ENCODE data around the gene NUDT5. TPM values are rescaled to one million over a fixed set of nuclear protein-coding genes. Genes with fewer than 3 reads are reported as not detected.

Gene NUDT5
- polyA plus RNA-seq (2013, experiment 1 of 2), result 68.3 TPM
- polyA plus RNA-seq (2013, experiment 2 of 2), result 70.4 TPM

- H3K27ac ChIP-seq (ENCODE audit: low read length, poor library complexity, severe bottlenecking), result peak within 1 kb of the TSS; percentile 93
- H2AK5ac ChIP-seq (ENCODE audit: low read length, severe bottlenecking), result peak within 1 kb of the TSS; percentile 31
- H3K14ac ChIP-seq (ENCODE audit: low read length in 2 of 2), result no peak within 1 kb of the TSS
- peak within 1 kb of the TSS; percentile 19 to 80 for H3K4ac ChIP-seq (ENCODE audit: low read depth in 1 of 2, low read length in 2 of 2)
- DNase-seq, result peak; percentile 93
- H3K9ac ChIP-seq (ENCODE audit: low read length), result peak within 1 kb of the TSS; percentile 98
- peak within 1 kb of the TSS; percentile 62 to 96 for H3K18ac ChIP-seq (ENCODE audit: low read depth in 1 of 2, low read length in 2 of 2)
- H3K27me3 ChIP-seq (ENCODE audit: control insufficient read depth in 1 of 2, insufficient read depth in 1 of 2, low read length in 2 of 2), result no peaks in the 10 kb centered on the region
- peak within 1 kb of the TSS; percentile 57 for H2BK120ac ChIP-seq (ENCODE audit: low read depth, low read length)
- peaks cover 7% of the 10 kb centered on the region for H3K79me1 ChIP-seq (replicated peaks; ENCODE audit: low read length, poor library complexity, severe bottlenecking)
- peaks cover 9% of the 10 kb centered on the region for H3K4me1 ChIP-seq (ENCODE audit: control insufficient read depth, insufficient read depth, low read depth, low read length)
- peaks cover 5 to 28% of the 10 kb centered on the region in 2 experiments for H3K36me3 ChIP-seq (ENCODE audit: control insufficient read depth in 1 of 2, insufficient read depth in 2 of 2, low read depth in 1 of 2, low read length in 2 of 2)
- H2AFZ ChIP-seq (ENCODE audit: low read depth, low read length), result peak within 1 kb of the TSS; percentile 55
- 1% methylated on average over 62 of the region's 62 CpGs for WGBS
- H4K91ac ChIP-seq (ENCODE audit: low read length), result peak within 1 kb of the TSS; percentile 93
- peak within 1 kb of the TSS; percentile 70 for H2BK5ac ChIP-seq (ENCODE audit: low read depth, low read length, poor library complexity, severe bottlenecking)
- H3K9me3 ChIP-seq (ENCODE audit: control insufficient read depth, low read length), result no peaks in the 10 kb centered on the region
- H3K4me2 ChIP-seq (ENCODE audit: low read length, poor library complexity, severe bottlenecking), result peak within 1 kb of the TSS; percentile 85
- peak within 1 kb of the TSS; percentile 84 for H2BK15ac ChIP-seq (ENCODE audit: low read depth, poor library complexity, severe bottlenecking)
- peak within 1 kb of the TSS in 1 of 2 experiments; percentile 31 for H3K23ac ChIP-seq (ENCODE audit: low read length in 2 of 2)
- peak within 1 kb of the TSS; percentile 93 for H4K8ac ChIP-seq (ENCODE audit: low read length)
- peak within 1 kb of the TSS; percentile 11 to 56 for H2BK12ac ChIP-seq (ENCODE audit: low read length in 2 of 2)
- peak within 1 kb of the TSS; percentile 88 to 94 for H3K4me3 ChIP-seq (ENCODE audit: insufficient read depth in 1 of 2, low read depth in 1 of 2, low read length in 2 of 2)
Measured at GRCh38 chr10:12195603-12196506, at the start of gene NUDT5, which contains the start of gene CDC123. Gene NUDT5 (minus strand): TSS chr10:12195891. CDS start chr10:12186291, 9,600 bp downstream. Gene CDC123 (plus strand): TSS chr10:12196188. CDS start chr10:12196246, 58 bp downstream.

DNA sequence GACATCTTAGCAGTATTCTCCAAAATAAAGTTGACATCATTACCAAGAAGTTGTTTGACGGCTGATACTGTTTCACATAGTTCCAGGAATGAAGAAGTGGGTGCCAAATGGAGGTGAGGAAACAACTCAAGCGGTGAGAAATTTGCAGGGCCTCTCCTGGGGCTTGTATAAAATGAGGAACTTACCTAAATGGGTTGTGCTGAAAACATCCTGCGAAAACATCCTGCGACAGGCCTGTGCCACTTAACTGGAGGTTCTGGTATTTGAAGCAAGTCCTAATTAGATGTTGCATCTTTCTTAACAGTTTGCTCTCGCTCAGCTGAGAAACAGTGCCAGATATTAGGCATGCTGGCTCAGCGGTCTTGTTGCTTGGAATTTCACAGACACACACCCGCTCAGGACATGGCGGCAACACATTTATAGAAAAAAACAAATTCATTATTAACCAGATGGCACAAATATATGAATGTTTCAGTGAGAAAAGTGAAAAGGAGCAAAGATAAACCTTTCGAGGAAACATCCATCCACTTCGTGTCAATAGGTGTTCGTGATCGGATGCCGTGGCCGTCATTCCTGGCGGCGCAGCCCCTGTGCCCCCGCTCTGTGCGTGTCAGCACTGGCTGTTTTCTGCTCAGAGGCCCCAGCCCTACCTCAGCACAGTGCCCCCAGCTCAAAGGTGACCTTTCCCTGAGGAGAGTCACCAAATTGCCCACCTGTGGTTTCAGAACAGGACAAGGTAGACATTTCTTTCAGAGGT is 48.4 kb upstream of the NUDT5 start:
- Histone ChIP-seq H3K27ac (ENCODE audit: low read length, poor library complexity, severe bottlenecking) (no peak overlapping the region), H4K8ac (ENCODE audit: low read length) (no peak overlapping the region), H2AFZ (ENCODE audit: low read depth, low read length) (no peak overlapping the region), H3K23ac (ENCODE audit: low read length in 2 of 2) (no peak overlapping the region), H4K91ac (ENCODE audit: low read length) (no peak overlapping the region), H3K14ac (ENCODE audit: low read length in 2 of 2) (no peak overlapping the region), H3K36me3 (ENCODE audit: control insufficient read depth in 1 of 2, insufficient read depth in 2 of 2, low read depth in 1 of 2, low read length in 2 of 2) (peaks cover 64 to 72% of the 10 kb centered on the region in 2 experiments), H3K4me1 (ENCODE audit: control insufficient read depth, insufficient read depth, low read depth, low read length) (no peaks in the 10 kb centered on the region), H3K18ac (ENCODE audit: low read depth in 1 of 2, low read length in 2 of 2) (no peak overlapping the region), H2BK12ac (ENCODE audit: low read length in 2 of 2) (no peak overlapping the region), H2BK120ac (ENCODE audit: low read depth, low read length) (no peak overlapping the region), H2BK15ac (ENCODE audit: low read depth, poor library complexity, severe bottlenecking) (no peak overlapping the region), H3K27me3 (ENCODE audit: control insufficient read depth in 1 of 2, insufficient read depth in 1 of 2, low read length in 2 of 2) (no peaks in the 10 kb centered on the region), H2AK5ac (ENCODE audit: low read length, severe bottlenecking) (no peak overlapping the region), H2BK5ac (ENCODE audit: low read depth, low read length, poor library complexity, severe bottlenecking) (no peak overlapping the region), H3K4ac (ENCODE audit: low read depth in 1 of 2, low read length in 2 of 2) (no peak overlapping the region), H3K79me1 (replicated peaks; ENCODE audit: low read length, poor library complexity, severe bottlenecking) (peaks cover 19% of the 10 kb centered on the region), H3K9me3 (ENCODE audit: control insufficient read depth, low read length) (no peaks in the 10 kb centered on the region), H3K4me2 (ENCODE audit: low read length, poor library complexity, severe bottlenecking) (no peak overlapping the region), H3K9ac (ENCODE audit: low read length) (no peak overlapping the region), H3K4me3 (ENCODE audit: insufficient read depth in 1 of 2, low read depth in 1 of 2, low read length in 2 of 2) (no peak overlapping the region)
- WGBS, result 98% methylated on average over 16 of the region's 18 CpGs
- DNase-seq, result no peak

DNA sequence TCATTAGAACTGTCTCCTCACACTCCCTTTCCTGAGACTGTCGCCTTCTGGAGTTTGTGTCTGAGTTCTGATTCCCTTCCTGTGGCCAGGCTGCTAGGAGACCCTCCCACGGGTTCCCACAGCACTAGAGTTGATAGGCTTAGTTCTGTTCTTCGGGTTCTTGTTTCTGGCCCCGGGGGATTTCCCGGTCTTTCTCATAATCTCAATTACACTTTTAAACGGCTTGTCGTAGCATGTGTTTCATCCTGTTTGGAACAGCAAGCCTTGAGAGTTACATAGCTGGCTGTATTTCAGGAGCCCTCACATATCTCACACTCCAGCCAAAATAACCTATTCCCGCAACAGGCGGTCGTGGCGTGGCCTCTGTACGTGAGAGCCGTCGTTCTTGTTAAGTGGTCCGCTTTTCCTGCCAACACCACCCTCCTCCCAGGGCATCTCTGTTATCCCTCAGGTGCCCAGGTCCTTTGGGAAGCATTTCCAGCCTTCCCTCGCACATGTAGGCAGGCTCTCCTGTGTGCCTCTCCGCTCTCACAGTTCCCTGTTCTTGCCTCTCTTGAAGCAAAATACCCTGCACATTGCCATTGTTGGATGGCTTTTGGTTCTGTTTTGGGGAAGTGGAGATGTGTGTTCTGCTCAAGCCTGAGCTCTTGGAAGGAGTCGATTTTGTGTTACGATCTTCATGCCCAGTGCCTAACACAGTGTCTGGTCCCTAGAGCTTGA is 46.3 kb upstream of the NUDT5 start:
- Histone ChIP-seq H3K4me3 (ENCODE audit: insufficient read depth in 1 of 2, low read depth in 1 of 2, low read length in 2 of 2) (no peak overlapping the region), H3K18ac (ENCODE audit: low read depth in 1 of 2, low read length in 2 of 2) (no peak overlapping the region), H3K4me2 (ENCODE audit: low read length, poor library complexity, severe bottlenecking) (no peak overlapping the region), H4K8ac (ENCODE audit: low read length) (no peak overlapping the region), H3K27me3 (ENCODE audit: control insufficient read depth in 1 of 2, insufficient read depth in 1 of 2, low read length in 2 of 2) (no peaks in the 10 kb centered on the region), H2BK12ac (ENCODE audit: low read length in 2 of 2) (no peak overlapping the region), H2AK5ac (ENCODE audit: low read length, severe bottlenecking) (no peak overlapping the region), H2BK5ac (ENCODE audit: low read depth, low read length, poor library complexity, severe bottlenecking) (no peak overlapping the region), H2BK120ac (ENCODE audit: low read depth, low read length) (no peak overlapping the region), H3K36me3 (ENCODE audit: control insufficient read depth in 1 of 2, insufficient read depth in 2 of 2, low read depth in 1 of 2, low read length in 2 of 2) (peaks cover 55 to 81% of the 10 kb centered on the region in 2 experiments), H4K91ac (ENCODE audit: low read length) (no peak overlapping the region), H3K14ac (ENCODE audit: low read length in 2 of 2) (no peak overlapping the region), H2BK15ac (ENCODE audit: low read depth, poor library complexity, severe bottlenecking) (no peak overlapping the region), H3K27ac (ENCODE audit: low read length, poor library complexity, severe bottlenecking) (no peak overlapping the region), H3K23ac (ENCODE audit: low read length in 2 of 2) (peak overlapping the region in 1 of 2 experiments; percentile 90), H3K9ac (ENCODE audit: low read length) (no peak overlapping the region), H3K4ac (ENCODE audit: low read depth in 1 of 2, low read length in 2 of 2) (no peak overlapping the region), H3K79me1 (replicated peaks; ENCODE audit: low read length, poor library complexity, severe bottlenecking) (peaks cover 22% of the 10 kb centered on the region), H3K9me3 (ENCODE audit: control insufficient read depth, low read length) (no peaks in the 10 kb centered on the region), H3K4me1 (ENCODE audit: control insufficient read depth, insufficient read depth, low read depth, low read length) (peaks cover 2% of the 10 kb centered on the region), H2AFZ (ENCODE audit: low read depth, low read length) (no peak overlapping the region)
- 94% methylated on average over 18 of the region's 19 CpGs for WGBS
- DNase-seq, result no peak
